Vagina (tissue), 2 donors: Measurements from ENCODE around the gene LINGO4. TPM values are rescaled to one million over a fixed set of nuclear protein-coding genes. Genes with fewer than 3 reads are reported as not detected.

Source experiments
- DNase-seq, 2 donors: peaks; one replicate each; pipeline ENCODE4 v3.0.0-alpha.2; 2017; ENCODE audit errors: extremely low spot score in 2 of 2
- H3K27ac ChIP-seq: fragments of 200-600 bp; sonication (generic); one replicate; pipeline ENCODE4 v1.5.1; 2019
- H3K27me3 ChIP-seq: fragments of 200-600 bp; sonication (generic); one replicate; pipeline ENCODE4 v1.5.1; 2019
- H3K36me3 ChIP-seq, 2 donors: fragments of 200-600 bp; sonication (generic); one replicate each; pipeline ENCODE4 v1.5.1; 2017 to 2019
- H3K4me1 ChIP-seq: fragments of 200-600 bp; sonication (generic); one replicate; pipeline ENCODE4 v1.5.1; 2019
- H3K4me3 ChIP-seq, 2 donors: fragments of 200-600 bp; sonication (generic); 1 replicate in 1 of 2; 2 replicates in 1 of 2; pipeline ENCODE4 v1.5.1; 2016 to 2019
- H3K9me3 ChIP-seq: fragments of 200-600 bp; sonication (generic); one replicate; pipeline ENCODE4 v1.5.1; 2019
- CTCF ChIP-seq, 3 experiments: fragments of 450-650 bp in 2 of 3; fragments of 200-600 bp in 1 of 3; sonication (generic) in 1 of 3; IDR thresholded peaks; one replicate each; pipeline ENCODE4 v1.5.1; 2017 to 2019; ENCODE audit warnings: antibody characterized with exemption in 3 of 3, mild to moderate bottlenecking in 2 of 3, moderate library complexity in 2 of 3
- POLR2A ChIP-seq, 2 donors: fragments of 450-650 bp; IDR thresholded peaks; one replicate each; pipeline ENCODE4 v1.6.1; 2017; ENCODE audit warnings: antibody characterized with exemption in 2 of 2, mild to moderate bottlenecking in 2 of 2, moderate library complexity in 2 of 2
- POLR2AphosphoS5 ChIP-seq, 2 donors: sonication (generic); formaldehyde crosslinking; IDR thresholded peaks; one replicate each; pipeline ENCODE4 v1.9.0; 2017; ENCODE audit warnings: antibody characterized with exemption in 2 of 2, mild to moderate bottlenecking in 2 of 2, low read depth in 1 of 2; ENCODE audit not compliant: insufficient read depth in 1 of 2
- intact Hi-C: fragments of 100-400 bp; cut with DNase I; formaldehyde crosslinking; loops from one replicate; pipeline ENCODE4 v1.15.1; 2023
- total RNA-seq: library from RNA; depleted of rRNA; stranded (reverse); fragments of >200 nt; gene quantifications from one replicate; pipeline ENCODE4 v1.2.3, GENCODE V29; 2016

LINGO4 gene
- total RNA-seq, 1 donor from 2014 or later, result 0.98 TPM

GRCh38 chr1:151819976-151820623 is 14.9 kb upstream of the LINGO4 start:
- Histone ChIP-seq H3K27me3 (no peaks in the 10 kb centered on the region), H3K4me1 (no peaks in the 10 kb centered on the region), H3K9me3 (no peaks in the 10 kb centered on the region), H3K36me3 (no peaks in the 10 kb centered on the region), H3K4me3 (no peak overlapping the region), H3K27ac (no peak overlapping the region)
- intact Hi-C loops, result no loop called here
- TF ChIP-seq POLR2AphosphoS5 (IDR thresholded peaks at IDR 0.05; ENCODE audit: insufficient read depth in 1 of 2, low read depth in 1 of 2), result no peak
- no peak for TF ChIP-seq POLR2A (IDR thresholded peaks at IDR 0.05)
- no peak for TF ChIP-seq CTCF (IDR thresholded peaks at IDR 0.05)
- DNase-seq, result no peak

DNA sequence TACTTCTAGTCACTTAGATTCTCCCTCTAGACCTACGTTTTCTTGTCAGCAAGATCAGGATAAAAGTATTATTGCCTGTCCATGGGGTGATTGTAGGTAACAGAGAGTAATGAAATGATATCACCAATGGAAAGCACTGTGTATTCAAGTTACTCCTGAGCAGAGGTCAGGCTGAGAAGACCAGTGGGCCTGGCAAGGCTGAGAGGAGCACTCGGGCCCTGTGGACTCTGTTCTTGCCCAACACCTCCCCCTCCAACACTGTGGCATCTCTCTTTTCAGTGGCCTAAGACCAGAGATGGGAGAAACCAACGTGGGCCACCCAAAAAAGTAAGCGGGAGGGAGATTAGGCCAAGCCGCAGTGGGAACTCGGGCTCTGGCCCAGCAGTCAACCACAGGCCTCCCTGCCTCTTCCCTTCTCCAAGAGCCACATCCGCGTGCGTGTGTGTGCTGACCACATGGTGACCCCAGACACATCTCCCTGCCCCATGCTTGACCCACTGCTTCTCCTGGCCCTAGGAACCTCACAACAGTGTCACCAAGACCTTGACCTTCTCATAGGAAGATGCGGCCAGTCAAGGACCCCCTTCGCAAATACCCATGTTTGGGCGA is 14.1 kb upstream of the LINGO4 start:
- no peaks in the 10 kb centered on the region for H3K27me3 ChIP-seq
- no peak overlapping the region for H3K4me3 ChIP-seq
- no peak overlapping the region for H3K27ac ChIP-seq
- H3K4me1 ChIP-seq, result no peaks in the 10 kb centered on the region
- H3K9me3 ChIP-seq, result no peaks in the 10 kb centered on the region
- no peak for DNase-seq
- no peaks in the 10 kb centered on the region for H3K36me3 ChIP-seq
- intact Hi-C loops, result no loop called here
- TF ChIP-seq POLR2AphosphoS5 (IDR thresholded peaks at IDR 0.05; ENCODE audit: insufficient read depth in 1 of 2, low read depth in 1 of 2) (no peak), CTCF (IDR thresholded peaks at IDR 0.05) (no peak), POLR2A (IDR thresholded peaks at IDR 0.05) (no peak)

GRCh38 chr1:151817353-151817730 is 12.1 kb upstream of the LINGO4 start:
- H3K27ac ChIP-seq, result no peak overlapping the region
- H3K4me1 ChIP-seq, result no peaks in the 10 kb centered on the region
- intact Hi-C loops, result no loop called here
- no peak overlapping the region for H3K4me3 ChIP-seq
- no peak for DNase-seq
- TF ChIP-seq POLR2AphosphoS5 (IDR thresholded peaks at IDR 0.05; ENCODE audit: insufficient read depth in 1 of 2, low read depth in 1 of 2) (no peak), POLR2A (IDR thresholded peaks at IDR 0.05) (no peak), CTCF (IDR thresholded peaks at IDR 0.05) (no peak)
- no peaks in the 10 kb centered on the region for H3K9me3 ChIP-seq
- no peaks in the 10 kb centered on the region for H3K36me3 ChIP-seq
- H3K27me3 ChIP-seq, result no peaks in the 10 kb centered on the region

DNA sequence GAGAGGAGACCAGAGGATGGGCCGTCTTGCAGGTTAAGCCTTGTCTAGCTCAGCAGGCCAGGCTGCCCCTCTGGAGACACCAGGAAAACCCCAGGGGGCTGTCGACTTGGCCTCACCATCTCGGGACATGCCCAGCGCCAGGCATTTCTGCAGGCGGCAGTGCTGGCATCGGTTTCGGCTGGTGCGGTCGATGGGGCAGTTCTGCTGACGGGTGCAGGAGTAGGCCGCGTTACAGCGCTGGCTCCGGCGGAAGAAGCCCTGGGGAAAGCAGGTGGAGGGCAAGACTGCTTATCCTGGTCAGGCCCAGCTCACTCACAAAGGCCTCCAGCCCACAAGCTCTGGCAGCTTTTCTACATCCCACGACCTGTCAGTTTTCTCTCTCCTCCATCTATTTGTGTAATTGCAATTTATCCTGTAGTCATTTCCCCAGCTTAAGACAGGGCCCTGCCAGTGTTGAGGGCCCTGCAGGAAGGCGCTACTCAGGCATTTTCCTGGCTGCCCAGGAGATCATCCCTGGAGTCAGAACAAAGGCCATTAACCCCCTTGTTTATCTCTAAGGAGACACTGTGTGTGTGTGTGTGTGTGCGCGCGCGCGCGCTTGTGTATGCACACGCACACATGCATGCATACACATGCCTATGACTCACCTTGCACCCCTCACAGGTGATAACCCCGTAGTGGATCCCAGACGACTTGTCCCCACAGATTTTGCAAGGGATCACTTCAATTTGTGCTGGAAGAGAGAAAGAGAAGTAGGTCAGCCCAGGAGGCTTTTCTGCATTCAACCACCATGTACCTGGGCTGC is 11.5 kb upstream of the LINGO4 start:
- Histone ChIP-seq H3K27me3 (no peaks in the 10 kb centered on the region), H3K36me3 (no peaks in the 10 kb centered on the region), H3K4me3 (no peak overlapping the region), H3K4me1 (no peaks in the 10 kb centered on the region), H3K27ac (no peak overlapping the region), H3K9me3 (no peaks in the 10 kb centered on the region)
- no peak for TF ChIP-seq POLR2A (IDR thresholded peaks at IDR 0.05)
- no peak for TF ChIP-seq CTCF (IDR thresholded peaks at IDR 0.05)
- TF ChIP-seq POLR2AphosphoS5 (IDR thresholded peaks at IDR 0.05; ENCODE audit: insufficient read depth in 1 of 2, low read depth in 1 of 2), result no peak
- DNase-seq, result no peak
- intact Hi-C loops, result no loop called here
